Suprapubic skin (tissue), 4 donors: Measurements from ENCODE around the gene METTL8. TPM values are rescaled to one million over a fixed set of nuclear protein-coding genes. Genes with fewer than 3 reads are reported as not detected.

Experiments
- DNase-seq, 2 donors: peaks; one replicate each; pipeline ENCODE4 v3.0.0-alpha.2; 2019; ENCODE audit warnings: low spot score in 2 of 2
- H3K27ac ChIP-seq: fragments of 200-600 bp; sonication (generic); one replicate; pipeline ENCODE4 v1.5.1; 2019
- H3K27me3 ChIP-seq: fragments of 200-600 bp; sonication (generic); one replicate; pipeline ENCODE4 v1.5.1; 2019
- H3K36me3 ChIP-seq: fragments of 200-600 bp; sonication (generic); one replicate; pipeline ENCODE4 v1.5.1; 2019
- H3K4me1 ChIP-seq: fragments of 200-600 bp; sonication (generic); one replicate; pipeline ENCODE4 v1.5.1; 2019
- H3K4me3 ChIP-seq: fragments of 200-600 bp; sonication (generic); one replicate; pipeline ENCODE4 v1.5.1; 2019; ENCODE audit warnings: mild to moderate bottlenecking
- H3K9me3 ChIP-seq: fragments of 200-600 bp; sonication (generic); one replicate; pipeline ENCODE4 v1.5.1; 2019
- CTCF ChIP-seq, 2 donors: fragments of 200-600 bp in 1 of 2; fragments of 450-650 bp in 1 of 2; sonication (generic) in 1 of 2; IDR thresholded peaks; one replicate each; pipeline ENCODE4 v1.5.1; 2016 to 2019; ENCODE audit warnings: antibody characterized with exemption in 2 of 2, mild to moderate bottlenecking in 1 of 2, moderate library complexity in 1 of 2
- EP300 ChIP-seq: sonication (generic); formaldehyde crosslinking; IDR thresholded peaks from one replicate; pipeline ENCODE4 v1.6.1; 2017; ENCODE audit warnings: antibody characterized with exemption
- POLR2A ChIP-seq, 2 donors: fragments of 450-650 bp; IDR thresholded peaks; one replicate each; pipeline ENCODE4 v1.6.1; 2017; ENCODE audit warnings: antibody characterized with exemption in 2 of 2, mild to moderate bottlenecking in 2 of 2, moderate library complexity in 2 of 2
- POLR2AphosphoS5 ChIP-seq, 3 donors: sonication (generic); formaldehyde crosslinking; IDR thresholded peaks; one replicate each; pipeline ENCODE4 v1.6.1; 2017; ENCODE audit warnings: antibody characterized with exemption in 3 of 3
- WGBS: methylation state at CpG from one replicate; pipeline ENCODE4 v1.1.5; 2018; 5-methylcytosine and 5-hydroxymethylcytosine counted together
- total RNA-seq, 4 donors: library from RNA; depleted of rRNA; stranded (reverse); fragments of >200 nt; gene quantifications; one replicate each; pipeline ENCODE4 v1.1.0, GENCODE V29; 2016

The METTL8 gene
- total RNA-seq, 4 donors from 2014 or later: 35.8 to 42.5 (median 38.7) TPM

- Histone ChIP-seq H3K9me3 (no peaks in the 10 kb centered on the region), H3K27ac (no peak overlapping the region), H3K4me3 (no peak overlapping the region), H3K4me1 (peaks cover 10% of the 10 kb centered on the region), H3K27me3 (no peaks in the 10 kb centered on the region), H3K36me3 (no peaks in the 10 kb centered on the region)
- DNase-seq: no peak
- 24% methylated on average over 1 of the region's 1 CpG for WGBS
- TF ChIP-seq EP300 (no peak), POLR2A (IDR thresholded peaks at IDR 0.05) (no peak), POLR2AphosphoS5 (IDR thresholded peaks at IDR 0.05) (no peak), CTCF (IDR thresholded peaks at IDR 0.05) (no peak)
These were observed 162.4 kb downstream of the METTL8 start for GRCh38 chr2:171271386-171271785.

- TF ChIP-seq CTCF (IDR thresholded peaks at IDR 0.05): no peak
- no peak for TF ChIP-seq POLR2A (IDR thresholded peaks at IDR 0.05)
- no peak for TF ChIP-seq POLR2AphosphoS5 (IDR thresholded peaks at IDR 0.05)
- no peak for TF ChIP-seq EP300
- 89% methylated on average over 4 of the region's 4 CpGs for WGBS
- Histone ChIP-seq H3K4me1 (peaks cover 10% of the 10 kb centered on the region), H3K27ac (no peak overlapping the region), H3K36me3 (no peaks in the 10 kb centered on the region), H3K4me3 (no peak overlapping the region), H3K27me3 (no peaks in the 10 kb centered on the region), H3K9me3 (no peaks in the 10 kb centered on the region)
- no peak for DNase-seq
These were observed 165.7 kb downstream of the METTL8 start for GRCh38 chr2:171267855-171268629.

Other genes with a start within 250 kb of the METTL8 start
- gene DCAF17, start 236 bp upstream of the METTL8 start, total RNA-seq: 10 to 100 TPM; 12.1 to 25.1 (median 15.1) TPM
- 100 to 1,000 TPM in 3 of 4 donors, 10 to 100 TPM in 1; 99.4 to 218 (median 157) TPM for gene CYBRD1, start 88.5 kb upstream of the METTL8 start, total RNA-seq